Adrenal gland (tissue), 5 donors: ENCODE measurements around the gene B4GALT1.

ENCODE experiments used
- POLR2A ChIP-seq, 2 donors: fragments of 450-650 bp; IDR thresholded peaks; one replicate each; pipeline ENCODE4 v1.6.1; 2017; ENCODE audit warnings: antibody characterized with exemption in 2 of 2, mild to moderate bottlenecking in 2 of 2, moderate library complexity in 1 of 2
- TF ChIP-seq, protein P1 (sequence below), 6 experiments: fragments of 450-650 bp in 4 of 6; fragments of 200-600 bp in 2 of 6; sonication (generic) in 1 of 6; IDR thresholded peaks; 1 replicate in 5 of 6; 2 replicates in 1 of 6; pipeline versions ENCODE4 v1.5.1 to v1.8.0; 2016 to 2021; ENCODE audit warnings: antibody characterized with exemption in 6 of 6, mild to moderate bottlenecking in 2 of 6, moderate library complexity in 1 of 6
- donor health status: DM: no; HTN: no; CAD: no.

DNA sequence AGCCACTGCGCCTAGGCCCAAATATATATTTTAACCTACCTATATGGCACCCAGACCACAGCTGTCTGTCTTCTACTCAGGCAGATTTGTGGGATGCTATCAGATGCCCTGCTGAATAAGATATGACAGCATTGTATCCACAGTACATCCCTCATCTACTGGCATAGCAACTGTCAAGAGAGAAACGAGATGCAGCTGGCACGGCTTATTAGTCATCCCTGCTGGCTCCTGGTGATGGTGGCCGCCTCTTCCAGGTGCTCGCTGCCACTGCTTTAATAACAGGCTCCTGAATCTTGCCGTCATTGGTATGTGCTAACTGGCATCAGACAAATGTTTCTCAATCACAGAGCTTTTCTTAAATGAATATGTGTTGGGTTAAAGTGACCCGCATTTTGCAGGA lies 34.0 kb downstream of the B4GALT1 start:
- TF ChIP-seq POLR2A (IDR thresholded peaks at IDR 0.05): no peak
- TF ChIP-seq, protein P1, sequence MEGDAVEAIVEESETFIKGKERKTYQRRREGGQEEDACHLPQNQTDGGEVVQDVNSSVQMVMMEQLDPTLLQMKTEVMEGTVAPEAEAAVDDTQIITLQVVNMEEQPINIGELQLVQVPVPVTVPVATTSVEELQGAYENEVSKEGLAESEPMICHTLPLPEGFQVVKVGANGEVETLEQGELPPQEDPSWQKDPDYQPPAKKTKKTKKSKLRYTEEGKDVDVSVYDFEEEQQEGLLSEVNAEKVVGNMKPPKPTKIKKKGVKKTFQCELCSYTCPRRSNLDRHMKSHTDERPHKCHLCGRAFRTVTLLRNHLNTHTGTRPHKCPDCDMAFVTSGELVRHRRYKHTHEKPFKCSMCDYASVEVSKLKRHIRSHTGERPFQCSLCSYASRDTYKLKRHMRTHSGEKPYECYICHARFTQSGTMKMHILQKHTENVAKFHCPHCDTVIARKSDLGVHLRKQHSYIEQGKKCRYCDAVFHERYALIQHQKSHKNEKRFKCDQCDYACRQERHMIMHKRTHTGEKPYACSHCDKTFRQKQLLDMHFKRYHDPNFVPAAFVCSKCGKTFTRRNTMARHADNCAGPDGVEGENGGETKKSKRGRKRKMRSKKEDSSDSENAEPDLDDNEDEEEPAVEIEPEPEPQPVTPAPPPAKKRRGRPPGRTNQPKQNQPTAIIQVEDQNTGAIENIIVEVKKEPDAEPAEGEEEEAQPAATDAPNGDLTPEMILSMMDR (IDR thresholded peaks at IDR 0.05): no peak
